K562 (cell line): Measurements from ENCODE around the gene HDAC7. TPM values are rescaled to one million over a fixed set of nuclear protein-coding genes. Genes with fewer than 3 reads are reported as not detected.

Source experiments
- ATAC-seq: fragments of 200-7000 bp; cut with Tn5 transposase; 3 replicates; pipeline ENCODE4 v1.9.1; 2020; ENCODE audit warnings: moderate library complexity
- BruUV-seq: library from RNA; stranded (reverse); fragments of 400-500 nt; replicated peaks from 2 replicates; lab custom pipeline; 2021; lab: Mats Ljungman, UMichigan
- CTCF ChIA-PET: fragments of 300-600 bp; formaldehyde crosslinking; extraction: SDS; loops from one replicate; lab custom pipeline; 2021; ENCODE audit warnings: low intra/inter-chr PET ratio; lab: Yijun Ruan, JAX
- POLR2A ChIA-PET: fragments of 300-600, 350-650 bp; sonication (Branson Sonifier 250); formaldehyde crosslinking; extraction: SDS; loops from one replicate; lab custom pipeline; 2021; ENCODE audit warnings: antibody characterized with exemption, inconsistent platforms; lab: Yijun Ruan, JAX
- DNase-seq, 4 experiments: peaks; one replicate each; pipeline versions ENCODE4 v3.0.0 to v3.0.0-alpha.2; 2011 to 2018; ENCODE audit warnings: low spot score in 3 of 4, mixed read lengths in 3 of 4; ENCODE audit errors: extremely low read depth in 1 of 4
- FAIRE-seq: peaks from 2 replicates; lab custom pipeline; 2011; peaks lifted over from hg19 to GRCh38; lab: Jason Lieb, UNC
- H2AFZ ChIP-seq: 2 replicates; pipeline ENCODE4 v1.6.0; 2011; ENCODE audit warnings: low read depth, low read length, control low read depth, inconsistent platforms
- H3K27ac ChIP-seq: fragments of 200-600 bp; 3 replicates; pipeline ENCODE4 v1.8.0; 2011; ENCODE audit warnings: low read depth, mild to moderate bottlenecking, control low read depth, inconsistent platforms, low read length, moderate library complexity, mixed read lengths; ENCODE audit errors: extremely low read depth
- H3K27me3 ChIP-seq, 2 experiments: fragments of 300-600 bp in 1 of 2; 2 replicates in 1 of 2; 3 replicates in 1 of 2; pipeline versions ENCODE4 v1.6.0 to v1.8.0; 2011; ENCODE audit warnings: inconsistent platforms in 2 of 2, low read length in 2 of 2, mild to moderate bottlenecking in 1 of 2, mixed read lengths in 1 of 2, moderate library complexity in 1 of 2; ENCODE audit not compliant: control insufficient read depth in 2 of 2, insufficient read depth in 2 of 2
- H3K36me3 ChIP-seq: fragments of 300-600 bp; 3 replicates; pipeline ENCODE4 v1.8.0; 2011; ENCODE audit warnings: mild to moderate bottlenecking, low read length, inconsistent platforms; ENCODE audit not compliant: control insufficient read depth, insufficient read depth
- H3K4me1 ChIP-seq, 2 experiments: fragments of 200-600 bp in 1 of 2; replicated peaks in 1 of 2; 2 replicates in 1 of 2; 3 replicates in 1 of 2; pipeline versions ENCODE4 v1.5.1 to v1.8.0; 2011; ENCODE audit warnings: inconsistent platforms in 2 of 2, low read length in 2 of 2, mild to moderate bottlenecking in 1 of 2, mixed read lengths in 1 of 2, moderate library complexity in 1 of 2; ENCODE audit not compliant: control insufficient read depth in 2 of 2, insufficient read depth in 2 of 2
- H3K4me2 ChIP-seq: 2 replicates; pipeline ENCODE4 v1.6.1; 2011; ENCODE audit warnings: low read length, control low read depth, inconsistent platforms, mixed read lengths; ENCODE audit not compliant: insufficient read depth
- H3K4me3 ChIP-seq: fragments of 200-600 bp; sonication (generic), shearing (Covaris generic); 2 replicates; pipeline ENCODE4 v1.5.1; 2016; ENCODE audit warnings: control low read depth, inconsistent platforms
- H3K79me2 ChIP-seq: fragments of 200-600 bp; 3 replicates; pipeline ENCODE4 v1.8.0; 2011; ENCODE audit warnings: low read length, inconsistent platforms; ENCODE audit not compliant: control insufficient read depth, insufficient read depth
- H3K9ac ChIP-seq, 2 experiments: 2 replicates each; pipeline versions ENCODE4 v1.6.0 to v1.6.1; 2011; ENCODE audit warnings: low read depth in 2 of 2, low read length in 2 of 2, control low read depth in 1 of 2, inconsistent platforms in 1 of 2, mild to moderate bottlenecking in 1 of 2, mixed read lengths in 1 of 2; ENCODE audit not compliant: insufficient read depth in 1 of 2
- H3K9me1 ChIP-seq: one replicate; pipeline ENCODE4 v1.6.0; 2011; ENCODE audit warnings: inconsistent platforms, mild to moderate bottlenecking, low read length, moderate library complexity; ENCODE audit not compliant: control insufficient read depth, insufficient read depth
- H3K9me3 ChIP-seq: replicated peaks from 2 replicates; pipeline ENCODE4 v1.5.1; 2011; ENCODE audit warnings: low read depth, low read length, inconsistent platforms; ENCODE audit not compliant: control insufficient read depth, insufficient read depth
- H4K20me1 ChIP-seq: replicated peaks from 2 replicates; pipeline ENCODE4 v1.6.1; 2011; ENCODE audit warnings: low read length, inconsistent platforms, mixed read lengths; ENCODE audit not compliant: control insufficient read depth, insufficient read depth
- NR3C1 ChIP-seq: sonication (generic); formaldehyde crosslinking; IDR thresholded peaks from 2 replicates; pipeline ENCODE4 v1.8.1; 2022; ENCODE audit warnings: missing genetic modification reagents
- WGBS: fragments of 100-300 bp; shearing (Covaris generic); methylation state at CpG from one replicate; pipeline ENCODE4 v1.1.6; 2016; ENCODE audit warnings: low coverage, mixed read lengths; ENCODE audit not compliant: insufficient coverage; ENCODE audit errors: missing lambda C conversion rate; 5-methylcytosine and 5-hydroxymethylcytosine counted together
- in situ Hi-C: fragments of 300-500 bp; cut with MboI; formaldehyde crosslinking; loops from 4 replicates; pipeline ENCODE4 v1.15.0; 2018; ENCODE audit warnings: inconsistent platforms, mixed read lengths
- intact Hi-C: fragments of 100-400 bp; cut with micrococcal nuclease; formaldehyde crosslinking; loops from 2 replicates; pipeline ENCODE4 v1.14.2; 2022
- polyA plus RNA-seq, 8 experiments: library from polyadenylated mRNA; depleted of rRNA in 4 of 8; stranded (reverse) in 5 of 8; unstranded in 3 of 8; fragments of >200 nt; fragmentation: Nextera tagmentation in 2 of 8; fragmentation: Illumina TruSeq in 1 of 8; extraction: Ambion mirVana in 2 of 8; extraction: Trizol in 1 of 8; gene quantifications; 2 replicates each; pipeline versions ENCODE4 v1.2.1 to v1.2.3, GENCODE V29; 2011 to 2014; ENCODE audit warnings: inconsistent platforms in 1 of 8, missing spikeins in 1 of 8
- total RNA-seq, 7 experiments: library from RNA; depleted of rRNA in 6 of 7; stranded (reverse); fragments of >200 nt in 6 of 7; fragmentation: Illumina TruSeq in 2 of 7; extraction: Trizol in 2 of 7; gene quantifications; 2 replicates each; pipeline versions ENCODE4 v1.2.1 to v1.2.3, GENCODE V29; 2011 to 2021; ENCODE audit warnings: low replicate concordance in 1 of 7
- TF ChIP-seq, protein P1 (sequence below), 2 experiments: IDR thresholded peaks in 1 of 2; conservative IDR thresholded peaks in 1 of 2; 2 replicates each; pipeline ENCODE4 v1.6.1; 2016; ENCODE audit warnings: low read depth in 2 of 2, mild to moderate bottlenecking in 1 of 2, missing compliant biosample characterization in 1 of 2, missing genetic modification characterization in 1 of 2, moderate library complexity in 1 of 2

The HDAC7 gene
- total and polyA plus RNA-seq, 9 of the 15 experiments (the other 6 are each of a cell fraction or from before 2014, with no cell fraction given): 2.5 to 129 (median 31.1) TPM

DNA sequence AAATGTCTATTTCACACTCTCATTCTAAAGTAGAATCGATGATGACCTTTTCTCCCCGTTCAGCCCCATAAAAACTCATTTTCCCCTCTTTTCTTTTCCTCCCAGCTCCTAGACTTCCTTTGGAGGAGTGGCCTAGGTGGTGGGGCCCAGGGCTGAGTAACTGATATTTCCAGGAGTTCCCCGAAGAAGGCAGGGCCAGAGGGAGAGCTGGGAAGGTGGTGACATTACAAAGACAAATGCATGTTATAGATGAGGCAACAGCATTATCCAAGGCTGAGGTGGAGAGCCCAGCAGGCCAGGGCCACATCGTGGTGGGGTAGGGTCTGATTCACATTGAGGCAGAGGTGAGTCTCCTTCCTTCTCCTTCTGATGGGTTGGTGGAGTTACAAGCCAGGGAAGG is 22.2 kb upstream of the HDAC7 start:
- intact Hi-C loops: no loop called here
- H3K27me3 ChIP-seq: peaks cover 0 to 6% of the 10 kb centered on the region in 2 experiments; a peak in 1 of 5 replicates
- no peaks in the 10 kb centered on the region for H4K20me1 ChIP-seq
- WGBS: 11% methylated on average over 4 of the region's 4 CpGs
- no peak for FAIRE-seq
- TF ChIP-seq, protein P1, sequence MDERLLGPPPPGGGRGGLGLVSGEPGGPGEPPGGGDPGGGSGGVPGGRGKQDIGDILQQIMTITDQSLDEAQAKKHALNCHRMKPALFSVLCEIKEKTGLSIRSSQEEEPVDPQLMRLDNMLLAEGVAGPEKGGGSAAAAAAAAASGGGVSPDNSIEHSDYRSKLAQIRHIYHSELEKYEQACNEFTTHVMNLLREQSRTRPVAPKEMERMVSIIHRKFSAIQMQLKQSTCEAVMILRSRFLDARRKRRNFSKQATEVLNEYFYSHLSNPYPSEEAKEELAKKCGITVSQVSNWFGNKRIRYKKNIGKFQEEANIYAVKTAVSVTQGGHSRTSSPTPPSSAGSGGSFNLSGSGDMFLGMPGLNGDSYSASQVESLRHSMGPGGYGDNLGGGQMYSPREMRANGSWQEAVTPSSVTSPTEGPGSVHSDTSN (CRISPR knock-in tag; IDR thresholded peaks at IDR 0.05; ENCODE audit: low read depth): no peak
- TF ChIP-seq, protein P1 (tag; conservative IDR thresholded peaks at IDR 0.05; ENCODE audit: low read depth): peak; percentile 37; the same call in 1 of the 2 replicates
- TF ChIP-seq NR3C1 (CRISPR knock-in tag): no peak
- TF ChIP-seq, all 486 proteins: peak for 1
- Histone ChIP-seq H3K4me2 (no peak overlapping the region; the same call in 1 of the 2 replicates), H3K9me1 (peaks cover 4% of the 10 kb centered on the region), H3K27ac (no peak overlapping the region), H3K9ac (no peak overlapping the region; a peak in 1 of 4 replicates), H3K79me2 (no peaks in the 10 kb centered on the region), H3K4me1 (peaks cover 11 to 14% of the 10 kb centered on the region in 2 experiments), H3K9me3 (no peaks in the 10 kb centered on the region), H3K4me3 (no peak overlapping the region), H3K36me3 (no peaks in the 10 kb centered on the region), H2AFZ (no peak overlapping the region)
- BruUV-seq: no TSS peak
- ChIA-PET POLR2A (interaction anchor here (0.7 to 1.6 kb wide), 4 partner anchors 8 to 120 kb away, joined by 3 to 6 read pairs (median 4); no protein-coding TSS in a partner anchor), CTCF (interaction anchor here (1.0 kb wide), 1 partner anchor 100 kb away, joined by 4 read pairs; no protein-coding TSS in a partner anchor)
- in situ Hi-C loops: no loop called here
- DNase-seq (no peak), ATAC-seq (no peak)
